ENCODE data around the gene ELFN1. TPM values are rescaled to one million over a fixed set of nuclear protein-coding genes. Genes with fewer than 3 reads are reported as not detected.

ELFN1 gene
- total and polyA plus RNA-seq, 9 of the 15 experiments (the other 6 are each of a cell fraction or from before 2014, with no cell fraction given), result 0.04 to 0.64 (median 0.18) TPM; not detected in 2

- TF ChIP-seq ETS2 (tag; IDR thresholded peaks at IDR 0.05; ENCODE audit: borderline replicate concordance, poor library complexity, severe bottlenecking) (no peak), GATAD2B (IDR thresholded peaks at IDR 0.05; ENCODE audit: borderline replicate concordance) (no peak), DEAF1 (CRISPR knock-in tag; IDR thresholded peaks at IDR 0.05) (no peak), YY1 (IDR thresholded peaks at IDR 0.05; ENCODE audit: borderline replicate concordance in 1 of 3, control insufficient read depth in 1 of 3, extremely low read depth in 1 of 3, insufficient read depth in 3 of 3, insufficient read length in 1 of 3, insufficient replicate concordance in 2 of 3, low read depth in 1 of 3, low read length in 2 of 3) (peak; percentile 5 to 66 (median 50)), PHF8 (IDR thresholded peaks at IDR 0.05; ENCODE audit: borderline replicate concordance, low read length) (peak; percentile 82; the same call in 1 of the 2 replicates), TRIM24 (IDR thresholded peaks at IDR 0.05) (no peak), HNRNPUL1 (IDR thresholded peaks at IDR 0.05; ENCODE audit: low read length) (no peak), SIN3A (IDR thresholded peaks at IDR 0.05; ENCODE audit: borderline replicate concordance in 2 of 2, control insufficient read depth in 1 of 2, low read depth in 2 of 2, low read length in 2 of 2) (0 out of 4 replicates have a peak, but pooled peaks of 1 of the 2 experiments have one; percentile 61), NONO (IDR thresholded peaks at IDR 0.05; ENCODE audit: low read depth in 2 of 2, low read length in 1 of 2) (no peak), ZNF184 (CRISPR knock-in tag; IDR thresholded peaks at IDR 0.05) (no peak), STAT5B (CRISPR knock-in tag; IDR thresholded peaks at IDR 0.05) (no peak), IRF2 (CRISPR knock-in tag; IDR thresholded peaks at IDR 0.05) (0 out of 2 replicates have a peak, but pooled peaks have one; percentile 63), MEIS2 (IDR thresholded peaks at IDR 0.05; ENCODE audit: partially characterized antibody) (no peak), ZFP30 (CRISPR knock-in tag; IDR thresholded peaks at IDR 0.05; ENCODE audit: borderline replicate concordance) (no peak), NCOA1 (IDR thresholded peaks at IDR 0.05; ENCODE audit: low read depth) (no peak), FOXJ2 (tag; IDR thresholded peaks at IDR 0.05) (no peak), CREB1 (IDR thresholded peaks at IDR 0.05) (peak; percentile 71; the same call in 1 of the 2 replicates), CREB1 (CRISPR knock-in tag; IDR thresholded peaks at IDR 0.05) (peak; percentile 66), POLR3G (IDR thresholded peaks at IDR 0.05; ENCODE audit: extremely low read depth, insufficient read length, insufficient replicate concordance) (no peak), NFATC3 (IDR thresholded peaks at IDR 0.05) (no peak), SIX5 (IDR thresholded peaks at IDR 0.05; ENCODE audit: borderline replicate concordance in 1 of 2, insufficient read depth in 1 of 2, low read depth in 1 of 2, low read length in 2 of 2) (no peak), EZH2 (IDR thresholded peaks at IDR 0.05; ENCODE audit: borderline replicate concordance, low read depth, low read length) (no peak), PPARD (CRISPR knock-in tag; IDR thresholded peaks at IDR 0.05) (no peak), ZNF316 (IDR thresholded peaks at IDR 0.05) (no peak), PYGO2 (tag; IDR thresholded peaks at IDR 0.05) (no peak), ZNF584 (CRISPR knock-in tag; IDR thresholded peaks at IDR 0.05; ENCODE audit: low read depth) (no peak), SRSF9 (IDR thresholded peaks at IDR 0.05; ENCODE audit: borderline replicate concordance, low read depth, low read length) (no peak)
These were observed 71.9 kb downstream of the ELFN1 start (continued) for GRCh38 chr7:1741751-1742554.
